ENCODE data around the gene LMOD3.

Gene LMOD3

GRCh38 chr3:69088063-69088462, 34.3 kb downstream of the LMOD3 start:
- H3K27ac ChIP-seq (replicated peaks): no peak overlapping the region

GRCh38 chr3:69087030-69087791, 35.2 kb downstream of the LMOD3 start:
- H3K27me3 ChIP-seq (ENCODE audit: insufficient read depth, poor library complexity, severe bottlenecking): no peaks in the 10 kb centered on the region
- no peak overlapping the region for H3K27ac ChIP-seq (replicated peaks)
- no peak for DNase-seq (ENCODE audit: low read depth in 1 of 2, low spot score in 1 of 2)
- no peak overlapping the region for H3K4me3 ChIP-seq (replicated peaks; ENCODE audit: insufficient read depth, low read length)
- no peak for TF ChIP-seq GABPA (IDR thresholded peaks at IDR 0.05; ENCODE audit: low read depth)
- TF ChIP-seq CTCF (IDR thresholded peaks at IDR 0.05; ENCODE audit: insufficient read depth, low read length): no peak
- TF ChIP-seq SPI1 (IDR thresholded peaks at IDR 0.05; ENCODE audit: borderline replicate concordance, low read depth): no peak
- no peak for TF ChIP-seq REST (IDR thresholded peaks at IDR 0.05; ENCODE audit: insufficient replicate concordance, low read depth)
- TF ChIP-seq POLR2AphosphoS5 (IDR thresholded peaks at IDR 0.05; ENCODE audit: low read depth): no peak

More at GRCh38 chr3:69088063-69088462, 34.3 kb downstream of the LMOD3 start:
- Histone ChIP-seq H3K27me3 (ENCODE audit: insufficient read depth, poor library complexity, severe bottlenecking) (no peaks in the 10 kb centered on the region), H3K4me3 (replicated peaks; ENCODE audit: insufficient read depth, low read length) (no peak overlapping the region)
- no peak for TF ChIP-seq SPI1 (IDR thresholded peaks at IDR 0.05; ENCODE audit: borderline replicate concordance, low read depth)
- TF ChIP-seq CTCF (IDR thresholded peaks at IDR 0.05; ENCODE audit: insufficient read depth, low read length): no peak
- TF ChIP-seq GABPA (IDR thresholded peaks at IDR 0.05; ENCODE audit: low read depth): no peak
- no peak for TF ChIP-seq POLR2AphosphoS5 (IDR thresholded peaks at IDR 0.05; ENCODE audit: low read depth)
- TF ChIP-seq REST (IDR thresholded peaks at IDR 0.05; ENCODE audit: insufficient replicate concordance, low read depth): no peak
- DNase-seq (ENCODE audit: low read depth in 1 of 2, low spot score in 1 of 2): no peak

- peak overlapping the region; percentile 88 for H3K4me3 ChIP-seq (replicated peaks; ENCODE audit: insufficient read depth, low read length)
- no peak for TF ChIP-seq POLR2AphosphoS5 (IDR thresholded peaks at IDR 0.05; ENCODE audit: low read depth)
- no peak for TF ChIP-seq GABPA (IDR thresholded peaks at IDR 0.05; ENCODE audit: low read depth)
- TF ChIP-seq REST (IDR thresholded peaks at IDR 0.05; ENCODE audit: insufficient replicate concordance, low read depth): no peak
- no peak for TF ChIP-seq SPI1 (IDR thresholded peaks at IDR 0.05; ENCODE audit: borderline replicate concordance, low read depth)
- no peak for TF ChIP-seq CTCF (IDR thresholded peaks at IDR 0.05; ENCODE audit: insufficient read depth, low read length)
- peak overlapping the region; percentile 75 for H3K27ac ChIP-seq (replicated peaks)
- H3K27me3 ChIP-seq (ENCODE audit: insufficient read depth, poor library complexity, severe bottlenecking): no peaks in the 10 kb centered on the region
- DNase-seq (ENCODE audit: low read depth in 1 of 2, low spot score in 1 of 2): peak; percentile 31 to 77
Measured at GRCh38 chr3:69085833-69086722, 36.3 kb downstream of the LMOD3 start.
